Fibroblast of lung (primary cell): Measurements from ENCODE around the gene ANXA9. TPM values are rescaled to one million over a fixed set of nuclear protein-coding genes. Genes with fewer than 3 reads are reported as not detected.

Experiments
- DNase-seq, 2 donors: peaks; one replicate each; pipeline versions ENCODE4 v3.0.0 to v3.0.0-alpha.2; 2010; ENCODE audit warnings: low read depth in 2 of 2
- H2AFZ ChIP-seq: 2 replicates; pipeline ENCODE4 v1.5.1; 2012; ENCODE audit warnings: low read length, control low read depth, inconsistent platforms
- H3K27ac ChIP-seq: 2 replicates; pipeline ENCODE4 v1.5.1; 2011; ENCODE audit warnings: low read length, control low read depth; ENCODE audit not compliant: insufficient read depth
- H3K27me3 ChIP-seq: 2 replicates; pipeline ENCODE4 v1.5.1; 2011; ENCODE audit warnings: mild to moderate bottlenecking, low read length; ENCODE audit not compliant: control insufficient read depth, insufficient read depth
- H3K36me3 ChIP-seq: 2 replicates; pipeline ENCODE4 v1.5.1; 2011; ENCODE audit warnings: low read length; ENCODE audit not compliant: control insufficient read depth, insufficient read depth
- H3K4me1 ChIP-seq: 2 replicates; pipeline ENCODE4 v1.5.1; 2011; ENCODE audit warnings: low read length; ENCODE audit not compliant: control insufficient read depth, insufficient read depth; ENCODE audit errors: extremely low read depth
- H3K4me2 ChIP-seq: 2 replicates; pipeline ENCODE4 v1.5.1; 2011; ENCODE audit warnings: low read length, control low read depth; ENCODE audit not compliant: insufficient read depth; ENCODE audit errors: extremely low read depth
- H3K4me3 ChIP-seq, 4 experiments: fragments of 200-600 bp in 1 of 4; sonication (generic) in 1 of 4; replicated peaks in 1 of 4; 2 replicates each; pipeline ENCODE4 v1.5.1; 2011 to 2016; ENCODE audit warnings: low read length in 4 of 4, low read depth in 3 of 4, mild to moderate bottlenecking in 3 of 4, control low read depth in 2 of 4, inconsistent platforms in 1 of 4, mixed read lengths in 1 of 4; ENCODE audit not compliant: insufficient read depth in 1 of 4; ENCODE audit errors: control extremely low read depth in 1 of 4
- H3K79me2 ChIP-seq: 2 replicates; pipeline ENCODE4 v1.5.1; 2012; ENCODE audit warnings: mild to moderate bottlenecking, low read length, inconsistent platforms; ENCODE audit not compliant: control insufficient read depth, insufficient read depth
- H3K9ac ChIP-seq: 2 replicates; pipeline ENCODE4 v1.5.1; 2011; ENCODE audit warnings: mild to moderate bottlenecking, low read length, control low read depth; ENCODE audit not compliant: insufficient read depth
- H3K9me3 ChIP-seq: 2 replicates; pipeline ENCODE4 v1.5.1; 2012; ENCODE audit warnings: low read depth, low read length; ENCODE audit not compliant: control insufficient read depth, insufficient read depth
- H4K20me1 ChIP-seq: 2 replicates; pipeline ENCODE4 v1.5.1; 2011; ENCODE audit warnings: low read length; ENCODE audit not compliant: control insufficient read depth, insufficient read depth; ENCODE audit errors: extremely low read depth
- CTCF ChIP-seq, 2 donors: IDR thresholded peaks in 1 of 2; conservative IDR thresholded peaks in 1 of 2; 1 replicate in 1 of 2; 2 replicates in 1 of 2; pipeline ENCODE4 v1.5.1; 2011 to 2012; ENCODE audit warnings: low read length in 2 of 2, control low read depth in 1 of 2, inconsistent platforms in 1 of 2, low read depth in 1 of 2, mild to moderate bottlenecking in 1 of 2
- EZH2 ChIP-seq: IDR thresholded peaks from 2 replicates; pipeline ENCODE4 v1.5.1; 2012; ENCODE audit warnings: low read length, control low read depth, mild to moderate bottlenecking; ENCODE audit errors: missing control alignments
- polyA plus RNA-seq, 2 donors: library from polyadenylated mRNA; depleted of rRNA in 1 of 2; stranded (reverse) in 1 of 2; unstranded in 1 of 2; fragments of >200 nt; gene quantifications; 2 replicates each; pipeline ENCODE4 v1.2.1, GENCODE V29; 2011 to 2012; ENCODE audit warnings: missing spikeins in 1 of 2
- total RNA-seq: library from RNA; depleted of rRNA; stranded (reverse); fragments of >200 nt; gene quantifications from 2 replicates; pipeline ENCODE4 v1.2.1, GENCODE V29; 2014

The ANXA9 gene
- total and polyA plus RNA-seq, 2 donors (not counting 1 experiment from before 2014, with no cell fraction given) = 0.07 to 0.33 TPM

GRCh38 chr1:150976879-150977694 is 5.0 kb upstream of the ANXA9 start:
- no peak for DNase-seq
- H3K79me2 ChIP-seq = peaks cover 21% of the 10 kb centered on the region
- H4K20me1 ChIP-seq = no peaks in the 10 kb centered on the region
- no peak overlapping the region for H3K9ac ChIP-seq
- no peaks in the 10 kb centered on the region for H3K9me3 ChIP-seq
- H3K36me3 ChIP-seq = no peaks in the 10 kb centered on the region
- no peak for TF ChIP-seq CTCF (conservative IDR thresholded peaks at IDR 0.05 in 1 of 2, IDR thresholded peaks at IDR 0.05 in 1 of 2; ENCODE audit: low read depth in 1 of 2, low read length in 2 of 2)
- no peak for TF ChIP-seq EZH2
- H3K27ac ChIP-seq = peak overlapping the region; percentile 32
- H3K4me1 ChIP-seq = peaks cover 21% of the 10 kb centered on the region
- H3K27me3 ChIP-seq = no peaks in the 10 kb centered on the region
- peak overlapping the region; percentile 68 for H3K4me2 ChIP-seq
- peak overlapping the region; percentile 41 for H2AFZ ChIP-seq
- no peak overlapping the region for H3K4me3 ChIP-seq

- Histone ChIP-seq H3K4me1 (peaks cover 12% of the 10 kb centered on the region), H3K4me2 (peak overlapping the region; percentile 59), H3K79me2 (no peaks in the 10 kb centered on the region), H3K27ac (no peak overlapping the region), H3K4me3 (no peak overlapping the region), H3K27me3 (no peaks in the 10 kb centered on the region), H3K9me3 (no peaks in the 10 kb centered on the region), H3K9ac (no peak overlapping the region), H4K20me1 (no peaks in the 10 kb centered on the region), H2AFZ (peak overlapping the region; percentile 70), H3K36me3 (no peaks in the 10 kb centered on the region)
- TF ChIP-seq CTCF (conservative IDR thresholded peaks at IDR 0.05 in 1 of 2, IDR thresholded peaks at IDR 0.05 in 1 of 2; ENCODE audit: low read depth in 1 of 2, low read length in 2 of 2) (peak; percentile 100), EZH2 (no peak)
- DNase-seq = peak; percentile 78 to 89
Measured at GRCh38 chr1:150979092-150980056, 2.7 kb upstream of the ANXA9 start.
